NK-92 treated with Interleukin-12 subunit alpha and Interleukin-12 subunit beta, amount 100 ng/mL, for 24 hours (cell line): ENCODE data around the gene ASPG.

ENCODE experiments used
- DNase-seq: peaks from one replicate; lab custom pipeline; 2025; lab: John Stamatoyannopoulos, UW

Gene ASPG

GRCh38 chr14:104105071-104105821, 19.7 kb downstream of the ASPG start:
- no peak for DNase-seq

GRCh38 chr14:104105822-104106470, 20.4 kb downstream of the ASPG start:
- DNase-seq = no peak

GRCh38 chr14:104106471-104106991, 21.0 kb downstream of the ASPG start:
- no peak for DNase-seq

- DNase-seq = no peak
Observed at GRCh38 chr14:104107101-104107581, 21.6 kb downstream of the ASPG start.

- no peak for DNase-seq
Observed at GRCh38 chr14:104107611-104108569, 22.4 kb downstream of the ASPG start.

- no peak for DNase-seq
Observed at GRCh38 chr14:104108570-104109541, 23.4 kb downstream of the ASPG start.

GRCh38 chr14:104109731-104110361, 24.3 kb downstream of the ASPG start:
- DNase-seq = no peak

GRCh38 chr14:104110491-104111209, 25.1 kb downstream of the ASPG start:
- DNase-seq = no peak

GRCh38 chr14:104111301-104112112, 26.0 kb downstream of the ASPG start:
- DNase-seq = no peak

GRCh38 chr14:104112113-104112505, 26.6 kb downstream of the ASPG start:
- DNase-seq = no peak

GRCh38 chr14:104112609-104113571, 27.4 kb downstream of the ASPG start:
- no peak for DNase-seq

GRCh38 chr14:104113631-104114420, 28.3 kb downstream of the ASPG start:
- no peak for DNase-seq

- no peak for DNase-seq
Observed at GRCh38 chr14:104114421-104115130, 29.1 kb downstream of the ASPG start.

- no peak for DNase-seq
Observed at GRCh38 chr14:104115131-104115600, 29.7 kb downstream of the ASPG start.

- DNase-seq = no peak
Observed at GRCh38 chr14:104115691-104116287, 30.3 kb downstream of the ASPG start.
